ENCODE results near the gene DNASE1L3.
"Not testable (repeated sequence)": the region's sequence is repeated elsewhere in the genome, so short reads cannot be mapped to it uniquely, and the experiment has no call there.

DNA sequence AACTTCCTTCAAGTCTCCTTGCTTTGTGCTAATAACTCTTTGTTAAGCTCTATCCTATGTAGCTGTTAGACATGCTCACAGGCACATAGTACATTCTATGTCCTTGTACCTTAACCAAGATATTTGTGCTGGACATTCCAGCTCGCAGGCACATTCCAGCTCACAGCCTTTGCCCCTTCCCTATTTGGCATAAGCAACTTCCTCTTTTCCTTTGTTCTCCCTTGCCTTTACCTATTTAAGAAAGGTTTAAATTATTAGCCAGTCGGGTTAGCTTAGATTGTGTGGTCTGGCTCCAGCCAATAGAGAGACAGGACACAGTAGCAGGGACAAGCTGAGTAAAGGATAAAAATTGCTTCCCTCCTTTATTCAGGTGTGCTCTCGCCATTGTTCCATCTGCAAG, 9.3 kb downstream of the DNASE1L3 start:
- TF ChIP-seq CTCF (IDR thresholded peaks at IDR 0.05; ENCODE audit: insufficient read depth, low read length, poor library complexity, severe bottlenecking); EZH2phosphoT487 (conservative IDR thresholded peaks at IDR 0.05; ENCODE audit: low read length): not testable (repeated sequence)
